NAMALWA (cell line): ENCODE data around the gene PIK3CD.

Source experiments
- DNase-seq: peaks from one replicate; pipeline ENCODE4 v3.0.0-alpha.2; 2015; ENCODE audit warnings: low spot score

The PIK3CD gene

DNA sequence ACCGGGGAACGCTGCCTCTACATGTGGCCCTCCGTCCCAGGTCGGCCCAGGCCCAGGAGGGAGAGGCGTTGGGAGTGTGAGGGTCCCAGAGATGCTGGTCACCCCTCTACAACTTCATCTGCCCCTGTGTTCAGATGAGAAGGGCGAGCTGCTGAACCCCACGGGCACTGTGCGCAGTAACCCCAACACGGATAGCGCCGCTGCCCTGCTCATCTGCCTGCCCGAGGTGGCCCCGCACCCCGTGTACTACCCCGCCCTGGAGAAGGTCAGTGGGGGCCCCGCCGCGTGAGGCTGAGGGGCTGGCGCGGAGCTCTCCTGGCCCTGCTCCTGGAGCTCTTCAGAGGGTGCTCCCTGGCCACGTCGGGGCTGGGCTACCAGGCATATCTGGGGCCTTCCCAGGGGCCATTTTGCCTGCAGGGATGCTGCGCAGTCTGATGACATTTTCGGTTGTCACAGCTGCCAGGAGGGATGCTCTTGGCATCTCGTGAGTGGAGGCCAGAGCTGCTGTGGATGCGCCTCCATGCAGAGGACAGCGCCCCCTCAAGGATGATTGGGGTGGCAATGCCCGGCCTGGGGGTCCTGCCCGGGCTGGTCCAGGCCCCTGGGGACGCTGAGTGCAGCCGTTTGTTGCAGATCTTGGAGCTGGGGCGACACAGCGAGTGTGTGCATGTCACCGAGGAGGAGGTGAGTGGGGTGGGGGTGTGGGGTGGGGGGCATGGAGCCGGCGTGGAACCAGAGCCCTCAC, 68.6 kb downstream of the PIK3CD start:
- DNase-seq, result no peak

DNA sequence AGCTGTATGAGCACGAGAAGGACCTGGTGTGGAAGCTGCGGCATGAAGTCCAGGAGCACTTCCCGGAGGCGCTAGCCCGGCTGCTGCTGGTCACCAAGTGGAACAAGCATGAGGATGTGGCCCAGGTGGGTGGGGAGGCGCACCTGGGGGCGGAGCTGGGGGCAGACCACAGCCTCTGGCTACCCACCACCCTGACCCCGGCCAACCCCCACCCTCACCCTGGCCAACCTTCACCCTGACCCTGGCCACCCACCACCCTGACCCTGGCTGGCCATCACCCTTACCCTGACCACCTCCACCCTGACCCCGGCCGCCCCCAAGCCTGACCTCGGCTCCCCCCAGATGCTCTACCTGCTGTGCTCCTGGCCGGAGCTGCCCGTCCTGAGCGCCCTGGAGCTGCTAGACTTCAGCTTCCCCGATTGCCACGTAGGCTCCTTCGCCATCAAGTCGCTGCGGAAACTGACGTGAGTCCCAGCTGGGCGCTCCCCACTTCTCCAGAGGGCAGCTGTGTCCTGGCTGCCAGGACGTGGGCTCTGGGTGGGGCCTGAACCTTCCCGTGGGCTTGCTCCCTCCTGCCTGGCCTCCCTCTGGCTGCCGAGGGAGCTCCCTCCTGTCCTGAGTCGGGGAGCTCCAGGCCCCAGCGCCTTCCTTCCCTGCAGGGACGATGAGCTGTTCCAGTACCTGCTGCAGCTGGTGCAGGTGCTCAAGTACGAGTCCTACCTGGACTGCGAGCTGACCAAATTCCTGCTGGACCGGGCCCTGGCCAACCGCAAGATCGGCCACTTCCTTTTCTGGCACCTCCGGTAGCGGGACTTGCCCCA, 69.5 kb downstream of the PIK3CD start:
- DNase-seq, result no peak

DNA sequence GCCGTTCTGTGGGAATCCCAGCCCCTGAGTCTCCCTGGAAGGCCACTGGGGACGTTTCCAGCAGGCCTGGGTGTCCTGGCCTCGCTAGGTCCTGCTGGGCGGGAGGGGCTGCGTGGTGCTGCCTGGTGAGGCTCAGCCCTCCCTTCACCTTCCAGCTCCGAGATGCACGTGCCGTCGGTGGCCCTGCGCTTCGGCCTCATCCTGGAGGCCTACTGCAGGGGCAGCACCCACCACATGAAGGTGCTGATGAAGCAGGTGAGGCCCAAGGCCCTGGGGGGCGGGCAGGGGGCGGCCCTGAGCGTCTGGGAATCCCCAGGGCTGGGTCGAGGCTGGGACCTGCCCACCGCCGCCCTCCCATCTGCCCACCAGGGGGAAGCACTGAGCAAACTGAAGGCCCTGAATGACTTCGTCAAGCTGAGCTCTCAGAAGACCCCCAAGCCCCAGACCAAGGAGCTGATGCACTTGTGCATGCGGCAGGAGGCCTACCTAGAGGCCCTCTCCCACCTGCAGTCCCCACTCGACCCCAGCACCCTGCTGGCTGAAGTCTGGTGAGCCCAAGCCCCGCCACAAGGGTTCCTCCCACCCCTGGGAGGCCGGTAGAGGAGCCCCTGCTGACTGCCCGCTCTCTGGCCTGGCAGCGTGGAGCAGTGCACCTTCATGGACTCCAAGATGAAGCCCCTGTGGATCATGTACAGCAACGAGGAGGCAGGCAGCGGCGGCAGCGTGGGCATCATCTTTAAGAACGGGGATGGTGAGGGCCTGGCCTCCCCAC, 70.3 kb downstream of the PIK3CD start:
- DNase-seq, result peak; percentile 90

DNA sequence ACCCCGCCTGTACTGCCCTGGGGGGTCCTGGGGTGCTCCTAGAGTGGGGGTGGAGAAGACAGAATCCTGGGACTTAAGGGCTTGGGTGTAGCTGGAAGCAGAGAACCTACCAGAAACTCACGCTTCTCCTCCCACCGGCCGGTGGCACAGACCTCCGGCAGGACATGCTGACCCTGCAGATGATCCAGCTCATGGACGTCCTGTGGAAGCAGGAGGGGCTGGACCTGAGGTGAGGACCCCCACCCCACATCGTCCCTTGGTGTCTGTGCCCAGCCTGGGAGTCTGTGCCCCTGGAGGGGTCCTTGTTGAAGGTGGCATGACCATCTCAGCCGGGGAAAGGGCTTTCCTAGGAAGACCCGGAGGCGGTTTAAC, 70.8 kb downstream of the PIK3CD start:
- no peak for DNase-seq

DNA sequence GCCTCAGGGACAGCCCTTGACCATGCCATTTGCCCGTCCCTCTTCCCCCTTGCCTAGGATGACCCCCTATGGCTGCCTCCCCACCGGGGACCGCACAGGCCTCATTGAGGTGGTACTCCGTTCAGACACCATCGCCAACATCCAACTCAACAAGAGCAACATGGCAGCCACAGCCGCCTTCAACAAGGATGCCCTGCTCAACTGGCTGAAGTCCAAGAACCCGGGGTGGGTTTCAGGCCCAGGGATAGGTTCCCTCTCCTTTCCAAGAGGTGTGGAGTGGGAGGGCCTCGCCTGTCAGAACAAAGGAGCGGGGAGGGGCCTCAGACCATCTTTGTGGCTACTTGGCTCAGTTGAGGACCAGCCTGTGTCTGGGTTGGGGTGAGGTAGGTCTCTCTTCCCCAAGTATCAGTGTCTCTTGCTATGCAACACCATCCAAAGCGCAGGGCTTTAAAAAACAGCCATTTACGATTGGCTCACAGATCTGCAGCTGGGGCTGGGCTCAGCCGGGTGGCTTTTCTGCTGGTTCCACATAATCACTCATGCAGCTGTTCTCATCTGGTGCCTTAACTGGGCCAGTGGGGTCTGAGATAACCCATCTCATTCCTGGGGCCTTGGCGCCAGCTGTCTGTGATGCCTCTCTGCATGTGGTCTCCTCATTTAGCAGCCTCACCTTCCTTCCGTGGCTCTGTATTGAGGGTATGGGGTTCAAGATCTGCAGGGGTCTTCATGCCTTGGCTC, 71.7 kb downstream of the PIK3CD start:
- peak; percentile 48 for DNase-seq

DNA sequence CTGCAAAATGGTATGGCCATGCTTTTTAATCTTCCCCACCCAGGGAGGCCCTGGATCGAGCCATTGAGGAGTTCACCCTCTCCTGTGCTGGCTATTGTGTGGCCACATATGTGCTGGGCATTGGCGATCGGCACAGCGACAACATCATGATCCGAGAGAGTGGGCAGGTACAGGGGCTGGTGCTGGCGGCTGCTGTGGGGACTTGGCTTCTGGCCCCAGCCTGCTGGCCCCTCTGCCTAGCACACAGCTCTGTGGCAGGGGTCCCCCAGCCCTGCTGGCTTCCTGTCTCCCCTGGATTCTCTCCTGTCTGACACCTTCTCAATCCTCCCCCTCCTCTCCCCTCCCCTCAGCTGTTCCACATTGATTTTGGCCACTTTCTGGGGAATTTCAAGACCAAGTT, 72.4 kb downstream of the PIK3CD start:
- DNase-seq, result no peak

DNA sequence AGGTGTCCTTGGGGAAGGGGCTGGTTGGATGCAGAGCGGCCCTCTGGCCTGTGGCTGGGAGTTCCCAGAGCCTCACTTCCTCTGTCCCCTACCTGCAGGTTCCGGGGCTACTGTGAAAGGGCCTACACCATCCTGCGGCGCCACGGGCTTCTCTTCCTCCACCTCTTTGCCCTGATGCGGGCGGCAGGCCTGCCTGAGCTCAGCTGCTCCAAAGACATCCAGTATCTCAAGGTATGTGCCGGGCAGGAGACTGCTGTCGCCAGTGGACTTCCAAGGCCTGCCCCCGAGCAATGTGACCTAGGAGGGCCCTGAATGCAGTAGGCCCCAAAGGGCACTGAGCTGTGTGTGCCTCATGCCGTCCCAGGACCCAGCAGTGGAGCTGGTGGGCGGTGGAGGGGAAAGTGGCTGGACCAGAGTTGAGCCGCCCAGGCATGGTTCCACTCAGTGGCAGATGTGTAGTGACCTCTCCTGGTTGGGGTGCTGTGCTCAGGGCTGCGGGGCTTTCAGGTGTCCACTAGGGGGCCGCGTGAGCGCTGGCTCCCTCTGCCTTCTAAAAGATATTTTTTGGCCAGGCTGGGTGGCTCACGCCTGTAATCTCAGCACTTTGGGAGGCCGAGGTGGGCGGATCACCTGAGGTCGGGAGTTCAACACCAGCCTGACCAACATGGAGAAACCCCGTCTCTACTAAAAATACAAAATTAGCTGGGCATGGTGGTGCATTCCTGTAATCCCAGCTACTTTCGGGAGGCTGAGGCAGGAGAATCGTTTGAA, 73.4 kb downstream of the PIK3CD start:
- DNase-seq, result peak; percentile 87

DNA sequence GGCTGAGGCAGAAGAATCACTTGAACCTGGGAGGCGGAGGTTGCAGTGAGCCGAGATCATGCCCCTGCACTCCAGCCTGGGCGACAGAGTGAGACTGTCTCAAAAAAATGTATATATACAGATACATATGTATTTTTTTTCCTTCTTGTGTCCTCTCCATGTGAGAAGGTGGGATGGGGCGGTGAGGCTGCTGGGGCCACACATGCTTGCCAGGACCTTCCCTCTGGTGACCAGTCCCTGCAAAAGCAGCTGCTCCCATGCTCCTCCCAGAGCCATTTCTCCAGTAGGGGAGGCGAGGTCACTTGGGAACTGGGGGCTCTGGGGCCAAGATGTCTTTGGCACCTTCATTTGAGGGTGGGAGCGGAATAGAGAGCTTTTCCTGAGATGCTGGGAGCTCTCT, 74.9 kb downstream of the PIK3CD start:
- no peak for DNase-seq

DNA sequence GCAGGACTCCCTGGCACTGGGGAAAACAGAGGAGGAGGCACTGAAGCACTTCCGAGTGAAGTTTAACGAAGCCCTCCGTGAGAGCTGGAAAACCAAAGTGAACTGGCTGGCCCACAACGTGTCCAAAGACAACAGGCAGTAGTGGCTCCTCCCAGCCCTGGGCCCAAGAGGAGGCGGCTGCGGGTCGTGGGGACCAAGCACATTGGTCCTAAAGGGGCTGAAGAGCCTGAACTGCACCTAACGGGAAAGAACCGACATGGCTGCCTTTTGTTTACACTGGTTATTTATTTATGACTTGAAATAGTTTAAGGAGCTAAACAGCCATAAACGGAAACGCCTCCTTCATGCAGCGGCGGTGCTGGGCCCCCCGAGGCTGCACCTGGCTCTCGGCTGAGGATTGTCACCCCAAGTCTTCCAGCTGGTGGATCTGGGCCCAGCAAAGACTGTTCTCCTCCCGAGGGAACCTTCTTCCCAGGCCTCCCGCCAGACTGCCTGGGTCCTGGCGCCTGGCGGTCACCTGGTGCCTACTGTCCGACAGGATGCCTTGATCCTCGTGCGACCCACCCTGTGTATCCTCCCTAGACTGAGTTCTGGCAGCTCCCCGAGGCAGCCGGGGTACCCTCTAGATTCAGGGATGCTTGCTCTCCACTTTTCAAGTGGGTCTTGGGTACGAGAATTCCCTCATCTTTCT, 75.5 kb downstream of the PIK3CD start:
- no peak for DNase-seq

DNA sequence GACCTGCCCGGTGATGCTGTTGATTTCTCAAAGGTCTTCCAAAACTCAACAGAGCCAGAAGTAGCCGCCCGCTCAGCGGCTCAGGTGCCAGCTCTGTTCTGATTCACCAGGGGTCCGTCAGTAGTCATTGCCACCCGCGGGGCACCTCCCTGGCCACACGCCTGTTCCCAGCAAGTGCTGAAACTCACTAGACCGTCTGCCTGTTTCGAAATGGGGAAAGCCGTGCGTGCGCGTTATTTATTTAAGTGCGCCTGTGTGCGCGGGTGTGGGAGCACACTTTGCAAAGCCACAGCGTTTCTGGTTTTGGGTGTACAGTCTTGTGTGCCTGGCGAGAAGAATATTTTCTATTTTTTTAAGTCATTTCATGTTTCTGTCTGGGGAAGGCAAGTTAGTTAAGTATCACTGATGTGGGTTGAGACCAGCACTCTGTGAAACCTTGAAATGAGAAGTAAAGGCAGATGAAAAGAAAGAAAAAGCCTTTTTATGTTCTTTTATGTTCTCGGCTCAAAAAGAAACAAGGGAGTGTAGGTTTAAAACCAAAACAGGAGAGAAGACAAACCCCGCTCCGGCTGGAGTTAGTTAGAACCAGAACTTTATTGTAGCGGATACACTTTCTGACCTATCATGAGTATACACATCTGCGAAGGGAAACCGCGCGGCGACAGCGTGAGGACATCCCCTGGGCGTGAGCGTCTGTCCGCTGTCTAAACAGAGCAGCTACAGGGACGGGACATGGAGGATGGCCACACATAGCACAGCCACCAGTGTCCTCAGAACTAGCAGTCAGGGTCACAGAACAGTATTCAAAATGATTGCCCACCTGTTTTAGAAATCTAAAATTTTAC, 77.1 kb downstream of the PIK3CD start:
- DNase-seq, result no peak

DNA sequence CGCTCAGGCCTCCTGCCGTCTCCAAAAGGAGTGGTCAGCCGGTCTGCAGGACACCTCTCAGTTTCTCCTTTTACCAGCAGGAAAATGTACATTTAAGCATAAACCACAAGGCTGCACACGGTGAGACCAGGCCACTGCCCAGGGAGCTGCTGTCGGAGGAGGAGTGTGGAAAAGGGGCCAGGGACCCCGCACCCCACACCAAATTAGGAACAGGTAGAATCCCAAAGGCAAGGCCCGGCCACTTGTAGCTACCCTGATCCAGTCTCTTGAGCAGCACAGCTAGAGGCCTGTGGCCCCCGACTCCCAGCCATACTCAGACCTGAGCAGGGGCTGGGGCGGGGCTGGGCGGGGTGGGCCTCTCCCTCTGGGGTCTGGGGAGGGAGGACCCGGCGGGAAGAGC, 78.0 kb downstream of the PIK3CD start:
- DNase-seq, result no peak

DNA sequence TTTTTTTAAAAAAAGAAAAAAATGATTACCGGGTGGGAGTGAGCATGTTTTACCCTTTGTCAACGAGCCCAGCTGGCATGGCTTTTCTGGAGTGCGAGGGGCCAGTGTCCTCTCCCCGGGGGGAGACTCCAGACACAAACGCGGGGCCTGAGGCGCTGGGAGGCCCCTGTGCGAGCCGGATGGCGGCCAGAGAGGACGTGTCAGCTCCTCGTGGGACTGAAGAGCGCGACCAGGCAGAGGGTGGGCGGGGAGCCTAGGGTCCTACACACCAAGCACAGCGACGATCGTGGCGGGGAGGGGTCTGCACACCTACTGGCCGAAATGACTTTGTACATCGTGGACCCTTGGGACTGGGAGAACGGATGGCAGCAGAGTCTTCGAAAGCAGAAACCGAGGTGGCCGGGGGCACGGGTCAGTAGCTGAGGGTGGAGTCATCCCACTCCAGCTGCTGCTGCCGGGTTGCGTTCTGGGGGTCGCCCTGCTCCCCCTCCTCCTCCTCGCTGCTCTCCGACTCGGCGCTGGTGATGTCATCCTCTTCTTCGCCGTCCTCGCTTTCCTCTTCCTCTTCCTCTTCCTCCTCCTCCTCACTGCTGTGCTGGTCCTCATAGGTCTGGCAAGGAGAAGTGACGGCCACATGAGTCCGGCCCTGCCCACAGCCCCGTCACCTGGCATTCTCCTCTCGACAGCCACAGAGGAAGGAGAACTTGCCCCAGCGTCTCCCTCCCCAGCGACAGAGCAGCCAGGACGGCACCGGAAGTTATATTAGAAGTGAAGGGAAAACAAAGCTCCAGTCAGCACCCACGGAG, 78.8 kb downstream of the PIK3CD start:
- DNase-seq, result no peak

DNA sequence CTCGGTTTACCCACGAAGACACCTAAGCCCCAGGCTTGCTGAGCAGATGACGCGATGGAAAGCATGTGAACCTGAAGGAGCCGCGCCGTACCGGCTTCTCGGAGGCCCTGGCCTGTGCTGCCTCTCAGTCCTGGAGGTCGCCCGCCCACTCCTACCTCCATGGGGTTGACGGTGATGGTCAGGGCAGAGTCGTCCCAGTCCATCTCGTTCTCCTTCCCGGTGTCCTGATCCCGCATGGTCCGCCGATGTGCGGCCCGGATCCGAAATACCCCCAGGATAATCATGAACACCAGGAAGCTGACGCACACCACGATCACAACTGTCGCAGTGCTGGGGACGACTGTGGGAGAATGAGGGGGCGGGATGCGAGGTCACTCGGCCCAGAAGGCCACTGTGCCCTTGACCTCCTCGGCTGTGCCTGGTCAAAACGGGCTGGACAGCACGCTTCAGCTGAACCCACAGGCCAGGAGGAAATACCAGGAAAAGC, 79.6 kb downstream of the PIK3CD start:
- DNase-seq, result no peak

DNA sequence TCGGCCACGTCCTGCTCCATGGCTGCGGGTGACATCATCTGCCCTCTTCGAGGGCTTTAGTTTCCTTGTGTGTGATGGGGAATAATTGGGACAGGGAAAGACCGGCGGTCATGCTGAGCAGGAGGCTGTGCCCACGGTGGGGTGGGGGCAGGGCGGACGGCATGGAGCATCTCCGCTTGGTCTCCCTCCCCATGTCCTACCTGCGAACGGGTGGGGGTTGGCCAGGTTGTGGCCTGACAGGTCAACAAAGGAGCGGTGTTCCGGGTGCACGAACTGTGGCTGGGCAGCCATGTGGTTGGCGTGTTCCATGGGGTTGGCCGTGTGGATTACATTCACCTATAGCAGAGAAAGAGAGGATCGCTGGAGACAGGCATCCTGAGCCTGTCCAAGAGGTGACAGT, 80.0 kb downstream of the PIK3CD start:
- DNase-seq, result no peak

DNA sequence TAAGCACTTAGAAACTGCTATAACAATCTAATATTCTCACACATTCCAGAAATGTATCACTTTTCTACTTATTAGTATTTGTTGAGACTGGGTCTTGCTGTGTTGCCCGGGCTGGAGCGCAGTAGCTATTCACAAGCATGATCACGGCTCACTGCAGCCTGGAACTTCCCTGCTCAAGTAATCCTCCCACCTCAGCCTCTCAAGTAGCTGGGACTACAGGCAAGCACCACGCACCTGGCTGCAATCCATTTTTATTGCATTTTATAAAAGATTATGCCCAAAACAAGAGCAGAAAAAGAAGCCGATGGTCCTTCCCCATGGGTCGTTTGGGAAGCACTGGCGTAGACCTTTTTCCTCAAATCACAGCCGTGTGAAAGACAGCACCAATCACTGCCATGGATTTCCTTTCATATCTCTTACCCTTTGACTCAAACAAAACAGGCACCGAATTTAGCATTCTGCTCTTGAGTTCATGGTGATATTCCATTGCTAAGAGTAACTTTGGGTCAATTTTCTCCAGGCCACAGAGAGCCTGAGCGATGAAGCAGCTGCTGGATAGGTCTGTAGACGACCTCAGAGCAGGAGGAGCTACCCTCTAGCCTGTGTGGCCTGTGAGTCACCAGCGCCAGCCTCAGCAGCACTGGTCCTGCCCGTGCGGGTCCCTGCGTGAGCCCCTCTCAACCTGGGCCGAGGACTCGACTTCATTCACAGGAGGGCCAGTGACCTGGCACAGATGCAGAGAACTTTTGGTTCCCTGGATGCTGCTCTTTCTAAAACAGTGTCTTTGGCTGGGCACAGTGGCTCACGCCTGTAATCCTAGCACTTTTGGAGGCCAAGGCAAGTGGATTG, 80.8 kb downstream of the PIK3CD start:
- no peak for DNase-seq

DNA sequence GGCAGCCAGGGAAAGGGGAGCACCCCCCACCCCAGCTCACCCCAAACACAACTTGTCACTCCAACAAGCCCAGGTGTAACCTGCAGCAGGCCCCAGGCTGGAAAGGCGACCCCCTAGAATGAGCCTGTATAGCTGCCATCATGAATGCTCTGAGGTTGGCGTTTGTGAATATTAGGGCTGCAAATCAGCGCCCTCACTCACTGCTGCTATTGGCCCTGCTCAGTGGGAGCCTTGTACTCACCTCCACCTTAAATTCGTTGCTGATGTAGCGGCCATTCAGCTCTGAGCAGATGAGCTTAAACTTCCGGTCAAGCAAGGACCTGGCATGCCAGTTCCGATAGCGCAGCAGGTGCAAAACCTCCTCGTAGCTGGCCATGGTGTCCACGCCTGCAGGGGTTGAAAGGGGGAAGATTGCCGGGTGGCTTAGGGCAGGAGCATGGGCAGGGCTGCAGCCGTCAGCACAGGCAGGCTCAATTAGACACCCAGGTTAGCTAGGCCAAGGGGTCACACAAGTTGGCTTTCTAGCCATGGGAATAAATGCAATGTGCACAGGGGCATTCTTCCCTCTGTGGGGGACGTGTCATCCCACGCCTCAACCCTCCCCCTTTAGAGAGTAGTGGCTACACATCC, 81.7 kb downstream of the PIK3CD start:
- no peak for DNase-seq

DNA sequence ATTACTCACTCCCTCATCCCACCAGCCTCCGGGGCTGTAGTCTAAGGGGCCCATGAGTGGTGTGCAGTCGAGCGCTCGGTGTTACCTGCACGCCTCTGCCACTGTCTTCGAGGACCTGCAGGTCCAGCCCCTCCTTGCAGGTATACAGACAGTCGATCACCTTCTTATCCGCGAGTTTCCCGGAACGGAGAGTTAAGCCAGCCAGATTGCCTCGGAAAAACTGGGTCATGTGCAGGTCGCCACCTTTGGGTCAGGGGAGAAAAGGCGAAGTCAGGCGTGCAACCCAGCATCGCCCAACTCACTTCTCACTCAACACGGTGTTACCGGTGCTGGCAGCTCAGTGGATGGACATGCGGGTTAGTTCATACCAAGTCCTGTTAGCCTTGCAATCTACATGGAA, 84.3 kb downstream of the PIK3CD start:
- DNase-seq, result no peak
